MCF 10A (cell line): ENCODE results near the gene SERPINE1. TPM values are rescaled to one million over a fixed set of nuclear protein-coding genes. Genes with fewer than 3 reads are reported as not detected.
"Not testable (repeated sequence)": the region's sequence is repeated elsewhere in the genome, so short reads cannot be mapped to it uniquely, and the experiment has no call there.

Experiments used
- BruUV-seq: library from RNA; stranded (reverse); fragments of 400-500 nt; replicated peaks from 2 replicates; lab custom pipeline; 2021; lab: Mats Ljungman, UMichigan
- CTCF ChIA-PET: fragments of 300-600 bp; sonication (Branson Sonifier 250); formaldehyde crosslinking; extraction: SDS; loops from one replicate; lab custom pipeline; 2021; ENCODE audit warnings: antibody characterized with exemption, inconsistent platforms; lab: Yijun Ruan, JAX
- POLR2A ChIA-PET: fragments of 300-600, 350-650 bp; sonication (Branson Sonifier 250); formaldehyde crosslinking; extraction: SDS; loops from one replicate; lab custom pipeline; 2020; ENCODE audit warnings: antibody characterized with exemption, inconsistent platforms; lab: Yijun Ruan, JAX
- DNase-seq: peaks from one replicate; pipeline ENCODE4 v3.0.0-alpha.2; 2018; ENCODE audit not compliant: unreplicated experiment
- H3K27ac Mint-ChIP-seq: one replicate; pipeline ENCODE4 v1.8.0; 2022; ENCODE audit warnings: mild to moderate bottlenecking, low read depth, mixed read lengths; ENCODE audit not compliant: unreplicated experiment
- H3K27me3 Mint-ChIP-seq: one replicate; pipeline ENCODE4 v1.8.0; 2022; ENCODE audit warnings: mixed read lengths; ENCODE audit not compliant: insufficient read depth, unreplicated experiment
- H3K36me3 Mint-ChIP-seq: one replicate; pipeline ENCODE4 v1.8.0; 2022; ENCODE audit warnings: mild to moderate bottlenecking, moderate library complexity, mixed read lengths; ENCODE audit not compliant: insufficient read depth, unreplicated experiment
- H3K4me1 Mint-ChIP-seq: one replicate; pipeline ENCODE4 v1.8.0; 2022; ENCODE audit warnings: mixed read lengths; ENCODE audit not compliant: insufficient read depth, unreplicated experiment
- H3K4me3 Mint-ChIP-seq: one replicate; pipeline ENCODE4 v1.8.0; 2022; ENCODE audit warnings: mild to moderate bottlenecking, moderate library complexity, mixed read lengths; ENCODE audit not compliant: unreplicated experiment
- H3K9me3 Mint-ChIP-seq: one replicate; pipeline ENCODE4 v1.8.0; 2022; ENCODE audit warnings: mixed read lengths; ENCODE audit not compliant: unreplicated experiment
- intact Hi-C: fragments of 100-400 bp; cut with micrococcal nuclease; formaldehyde crosslinking; loops from 2 replicates; pipeline ENCODE4 v1.14.1; 2022
- total RNA-seq: library from RNA; stranded (reverse); gene quantifications from 2 replicates; pipeline ENCODE4 v1.2.3, GENCODE V29; 2022
- TF ChIP-seq, protein P1 (sequence below): fragments of 200-600 bp; IDR thresholded peaks from one replicate; pipeline ENCODE4 v1.8.0; 2022; ENCODE audit warnings: antibody characterized with exemption, mild to moderate bottlenecking; ENCODE audit not compliant: unreplicated experiment

SERPINE1 gene
- total RNA-seq, 1 experiment from 2014 or later = 80.6 TPM

DNA sequence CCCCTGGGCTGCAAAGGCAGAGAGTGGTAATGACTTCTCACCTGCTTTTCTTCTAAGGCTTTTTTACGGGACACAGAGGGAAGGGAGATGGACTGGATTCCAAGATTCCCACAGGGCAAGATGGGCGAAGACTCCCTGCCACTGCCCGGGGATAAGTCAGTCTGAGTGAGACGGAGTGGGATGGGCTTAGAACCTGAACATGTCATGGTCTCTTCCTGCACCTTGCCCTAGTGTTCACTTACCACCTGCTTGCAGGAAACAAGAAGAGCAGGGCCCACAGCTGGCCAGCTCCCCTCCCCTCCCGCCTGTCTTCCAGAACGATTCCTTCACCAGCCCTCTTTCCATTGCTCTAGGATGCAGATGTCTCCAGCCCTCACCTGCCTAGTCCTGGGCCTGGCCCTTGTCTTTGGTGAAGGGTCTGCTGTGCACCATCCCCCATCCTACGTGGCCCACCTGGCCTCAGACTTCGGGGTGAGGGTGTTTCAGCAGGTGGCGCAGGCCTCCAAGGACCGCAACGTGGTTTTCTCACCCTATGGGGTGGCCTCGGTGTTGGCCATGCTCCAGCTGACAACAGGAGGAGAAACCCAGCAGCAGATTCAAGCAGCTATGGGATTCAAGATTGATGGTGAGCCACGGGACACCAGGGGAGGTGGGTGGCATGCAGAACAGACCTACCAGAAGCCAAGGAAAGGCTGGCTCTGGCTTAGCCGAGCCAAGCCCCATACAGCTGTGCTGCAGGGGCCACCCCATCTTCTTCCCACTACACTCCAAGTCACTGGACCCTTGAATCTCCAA lies 1.3 kb downstream of the SERPINE1 start:
- Mint-ChIP-seq H3K4me3 (peak overlapping the region; percentile 76), H3K27me3 (no peaks in the 10 kb centered on the region), H3K4me1 (peaks cover 46% of the 10 kb centered on the region), H3K27ac (peak overlapping the region; percentile 85), H3K9me3 (no peaks in the 10 kb centered on the region), H3K36me3 (peaks cover 41% of the 10 kb centered on the region)
- DNase-seq = no peak
- no TSS peak for BruUV-seq
- TF ChIP-seq, protein P1, sequence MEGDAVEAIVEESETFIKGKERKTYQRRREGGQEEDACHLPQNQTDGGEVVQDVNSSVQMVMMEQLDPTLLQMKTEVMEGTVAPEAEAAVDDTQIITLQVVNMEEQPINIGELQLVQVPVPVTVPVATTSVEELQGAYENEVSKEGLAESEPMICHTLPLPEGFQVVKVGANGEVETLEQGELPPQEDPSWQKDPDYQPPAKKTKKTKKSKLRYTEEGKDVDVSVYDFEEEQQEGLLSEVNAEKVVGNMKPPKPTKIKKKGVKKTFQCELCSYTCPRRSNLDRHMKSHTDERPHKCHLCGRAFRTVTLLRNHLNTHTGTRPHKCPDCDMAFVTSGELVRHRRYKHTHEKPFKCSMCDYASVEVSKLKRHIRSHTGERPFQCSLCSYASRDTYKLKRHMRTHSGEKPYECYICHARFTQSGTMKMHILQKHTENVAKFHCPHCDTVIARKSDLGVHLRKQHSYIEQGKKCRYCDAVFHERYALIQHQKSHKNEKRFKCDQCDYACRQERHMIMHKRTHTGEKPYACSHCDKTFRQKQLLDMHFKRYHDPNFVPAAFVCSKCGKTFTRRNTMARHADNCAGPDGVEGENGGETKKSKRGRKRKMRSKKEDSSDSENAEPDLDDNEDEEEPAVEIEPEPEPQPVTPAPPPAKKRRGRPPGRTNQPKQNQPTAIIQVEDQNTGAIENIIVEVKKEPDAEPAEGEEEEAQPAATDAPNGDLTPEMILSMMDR = no peak
- ChIA-PET CTCF (interaction anchor here (0.6 to 1.7 kb wide), 6 partner anchors 9 to 163 kb away, joined by 3 to 6 read pairs (median 4); no protein-coding TSS in a partner anchor), POLR2A (interaction anchor here (0.6 to 3.6 kb wide), 6 partner anchors 9 to 116 kb away, joined by 3 to 24 read pairs (median 12); partner anchors contain the start of gene TRIM56)
- intact Hi-C loops = no loop called here

DNA sequence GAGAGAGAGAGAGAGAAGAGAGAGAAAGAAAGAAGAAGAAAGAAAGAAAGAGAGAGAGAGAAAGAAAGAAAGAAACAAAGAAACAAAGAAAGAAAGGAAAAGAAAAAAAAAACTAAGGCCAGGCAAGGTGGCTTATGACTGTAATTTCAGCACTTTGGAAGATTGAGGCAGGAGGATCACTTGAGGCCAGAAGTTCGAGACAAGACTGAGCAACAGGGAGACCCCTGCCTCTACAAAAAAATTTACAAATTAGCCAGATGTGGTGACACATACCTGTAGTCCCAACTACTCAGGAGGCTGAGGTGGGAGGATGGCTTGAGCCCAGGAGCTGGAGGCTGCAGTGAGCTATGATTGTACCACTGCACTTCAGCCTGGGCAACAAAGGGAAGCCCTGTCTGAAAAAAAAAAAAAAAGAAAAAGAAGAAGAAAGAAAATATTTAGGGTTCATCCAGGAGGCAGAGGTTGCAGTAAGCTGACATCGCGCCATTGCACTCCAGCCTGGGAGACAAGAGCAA lies 2.8 kb downstream of the SERPINE1 start:
- Mint-ChIP-seq H3K27me3 (no peaks in the 10 kb centered on the region), H3K27ac (no peak overlapping the region), H3K36me3 (peaks cover 51% of the 10 kb centered on the region), H3K9me3 (no peaks in the 10 kb centered on the region), H3K4me3 (no peak overlapping the region), H3K4me1 (peaks cover 54% of the 10 kb centered on the region)
- DNase-seq = no peak
- intact Hi-C loops = no loop called here
- ChIA-PET CTCF (interaction anchor here (0.6 kb wide), 2 partner anchors 28 to 277 kb away, joined by 3 to 4 read pairs; partner anchors contain the start of gene SLC12A9), POLR2A (interaction anchor here (0.7 kb wide), 1 partner anchor 1750 kb away, joined by 5 read pairs; no protein-coding TSS in a partner anchor)
- TF ChIP-seq, protein P1 = no peak
- BruUV-seq = no TSS peak

DNA sequence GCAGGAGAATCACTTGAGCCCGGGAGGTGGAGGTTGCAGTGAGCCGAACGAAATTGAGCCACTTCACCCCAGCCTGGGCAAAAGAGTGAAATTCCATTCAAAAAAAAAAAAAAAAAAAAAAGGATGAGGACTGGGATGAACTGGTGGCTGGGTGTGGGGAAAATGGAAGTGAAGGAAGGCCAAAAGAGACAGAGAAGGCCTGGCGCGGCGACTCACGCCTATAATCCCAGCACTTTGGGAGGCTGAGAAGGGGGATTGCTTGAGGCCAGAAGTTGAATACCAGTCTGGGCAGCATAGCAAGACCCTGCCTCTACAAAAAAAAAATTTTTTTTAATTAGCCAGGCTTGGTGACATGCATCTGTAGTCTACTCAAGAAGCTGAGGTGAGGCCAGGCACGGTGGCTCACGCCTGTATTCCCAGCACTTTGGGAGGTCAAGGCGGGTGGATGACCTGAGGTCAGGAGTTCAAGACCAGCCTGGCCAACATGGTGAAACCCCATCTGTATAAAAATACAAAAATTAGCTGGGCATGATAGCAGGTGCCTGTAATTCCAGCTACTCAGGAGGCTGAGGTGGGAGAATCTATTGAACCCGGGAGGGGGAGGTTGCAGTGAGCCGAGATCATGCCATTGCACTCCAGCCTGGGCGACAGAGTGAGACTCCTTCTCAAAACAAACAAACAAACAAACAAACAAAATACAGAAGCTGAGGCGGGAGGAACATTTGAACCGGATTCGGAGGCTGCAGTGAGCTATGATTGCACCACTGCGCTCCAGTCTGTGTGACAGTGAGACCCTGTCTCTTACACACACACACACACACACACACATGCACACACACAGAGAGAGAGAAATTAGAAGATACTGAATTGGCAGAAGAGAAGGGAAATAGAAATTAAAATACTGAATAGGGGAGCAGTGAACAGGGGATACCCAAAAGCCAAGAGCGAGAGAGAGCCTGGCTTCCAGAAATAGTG lies 6.0 kb downstream of the SERPINE1 start:
- POLR2A ChIA-PET = interaction anchor here (1.0 kb wide), 1 partner anchor 33 kb away, joined by 3 read pairs; no protein-coding TSS in a partner anchor
- intact Hi-C loops, DNase-seq, H3K27ac Mint-ChIP-seq, BruUV-seq, H3K4me3 Mint-ChIP-seq, H3K9me3 Mint-ChIP-seq, H3K27me3 Mint-ChIP-seq: not testable (repeated sequence)
- CTCF ChIA-PET = interaction anchor here (0.6 to 3.1 kb wide), 8 partner anchors 11 to 383 kb away, joined by 3 to 17 read pairs (median 3); no protein-coding TSS in a partner anchor
- Mint-ChIP-seq H3K4me1 (peaks cover 48% of the 10 kb centered on the region), H3K36me3 (peaks cover 52% of the 10 kb centered on the region)
